Measurements from ENCODE around the gene NCK2. TPM values are rescaled to one million over a fixed set of nuclear protein-coding genes. Genes with fewer than 3 reads are reported as not detected.
"Not testable (repeated sequence)": the region's sequence is repeated elsewhere in the genome, so short reads cannot be mapped to it uniquely, and the experiment has no call there.

The NCK2 gene
- total RNA-seq, 2 donors from 2014 or later: 31.7 to 39.3 TPM

DNA sequence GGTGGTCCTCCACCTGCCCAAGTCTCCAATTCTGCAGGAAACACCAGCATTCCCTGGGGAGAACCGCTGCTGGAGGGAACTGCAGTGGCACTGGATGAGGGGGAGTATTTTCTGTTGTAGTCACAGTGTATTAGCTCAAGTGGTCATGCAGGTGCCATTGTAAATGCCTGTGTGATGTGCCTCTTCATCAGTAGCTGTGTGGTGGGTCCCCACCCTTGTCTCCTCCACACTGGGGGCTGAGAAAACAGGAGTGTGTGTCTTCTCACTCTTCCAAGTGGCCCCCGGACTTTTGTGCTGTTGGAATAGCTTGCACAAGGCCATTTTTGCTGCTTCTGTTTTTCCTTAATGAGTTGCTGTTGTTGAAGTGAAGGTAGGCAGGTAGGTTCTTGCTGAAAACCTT lies 8.7 kb downstream of the NCK2 start:
- Histone ChIP-seq H3K27ac (no peak overlapping the region), H3K36me3 (no peaks in the 10 kb centered on the region), H3K27me3 (no peaks in the 10 kb centered on the region), H3K4me1 (peaks cover 0 to 50% of the 10 kb centered on the region in 2 donors), H3K9me3 (no peaks in the 10 kb centered on the region), H3K4me3 (no peak overlapping the region)
- no peak for DNase-seq (ENCODE audit: low spot score)
- TF ChIP-seq, protein P1, sequence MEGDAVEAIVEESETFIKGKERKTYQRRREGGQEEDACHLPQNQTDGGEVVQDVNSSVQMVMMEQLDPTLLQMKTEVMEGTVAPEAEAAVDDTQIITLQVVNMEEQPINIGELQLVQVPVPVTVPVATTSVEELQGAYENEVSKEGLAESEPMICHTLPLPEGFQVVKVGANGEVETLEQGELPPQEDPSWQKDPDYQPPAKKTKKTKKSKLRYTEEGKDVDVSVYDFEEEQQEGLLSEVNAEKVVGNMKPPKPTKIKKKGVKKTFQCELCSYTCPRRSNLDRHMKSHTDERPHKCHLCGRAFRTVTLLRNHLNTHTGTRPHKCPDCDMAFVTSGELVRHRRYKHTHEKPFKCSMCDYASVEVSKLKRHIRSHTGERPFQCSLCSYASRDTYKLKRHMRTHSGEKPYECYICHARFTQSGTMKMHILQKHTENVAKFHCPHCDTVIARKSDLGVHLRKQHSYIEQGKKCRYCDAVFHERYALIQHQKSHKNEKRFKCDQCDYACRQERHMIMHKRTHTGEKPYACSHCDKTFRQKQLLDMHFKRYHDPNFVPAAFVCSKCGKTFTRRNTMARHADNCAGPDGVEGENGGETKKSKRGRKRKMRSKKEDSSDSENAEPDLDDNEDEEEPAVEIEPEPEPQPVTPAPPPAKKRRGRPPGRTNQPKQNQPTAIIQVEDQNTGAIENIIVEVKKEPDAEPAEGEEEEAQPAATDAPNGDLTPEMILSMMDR (IDR thresholded peaks at IDR 0.05): no peak

DNA sequence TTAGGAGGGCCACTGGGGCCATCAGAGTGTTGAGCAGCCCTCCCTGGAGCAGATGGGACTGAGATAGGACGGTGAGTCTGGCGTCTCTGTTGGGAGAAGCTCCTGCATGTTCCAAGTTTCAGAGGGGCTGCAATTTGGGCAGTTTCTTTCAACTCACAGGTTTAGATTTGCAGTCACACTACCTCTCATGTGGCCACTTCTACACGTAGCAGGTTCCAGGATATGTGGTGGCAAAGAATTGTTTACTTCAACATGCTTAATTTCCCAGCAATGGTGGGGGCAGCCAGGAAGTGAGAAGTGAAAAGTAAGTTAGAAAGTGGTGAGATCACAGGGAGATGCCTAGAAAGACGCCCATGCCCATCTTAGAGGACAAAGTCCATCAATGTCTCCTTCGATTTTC lies 9.3 kb downstream of the NCK2 start:
- Histone ChIP-seq H3K27ac (no peak overlapping the region), H3K4me3 (no peak overlapping the region), H3K9me3 (no peaks in the 10 kb centered on the region), H3K27me3 (no peaks in the 10 kb centered on the region), H3K4me1 (peaks cover 0 to 44% of the 10 kb centered on the region in 2 donors), H3K36me3 (no peaks in the 10 kb centered on the region)
- no peak for DNase-seq (ENCODE audit: low spot score)
- TF ChIP-seq, protein P1 (IDR thresholded peaks at IDR 0.05): no peak

DNA sequence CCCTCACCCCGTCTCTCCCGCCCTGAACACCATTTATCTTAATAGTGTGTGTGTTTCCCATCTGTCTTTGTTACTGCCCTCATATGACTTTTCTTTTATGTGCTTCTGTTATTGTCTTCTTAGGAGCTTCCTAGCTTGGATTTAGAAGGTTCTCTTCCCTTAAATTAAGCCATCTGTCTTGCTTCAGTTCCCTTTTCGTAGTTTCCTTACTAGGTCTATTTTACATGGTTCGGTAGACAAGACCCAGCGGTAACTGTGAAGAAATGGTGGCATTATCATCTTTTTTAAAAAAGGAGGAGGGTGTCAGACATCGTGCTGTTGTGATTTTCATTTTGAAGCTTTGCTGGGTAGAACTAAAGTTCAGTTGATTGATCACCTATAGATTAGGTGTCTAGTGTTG lies 10.3 kb downstream of the NCK2 start:
- no peaks in the 10 kb centered on the region for H3K27me3 ChIP-seq
- no peak for DNase-seq (ENCODE audit: low spot score)
- H3K9me3 ChIP-seq: no peaks in the 10 kb centered on the region
- TF ChIP-seq, protein P1 (IDR thresholded peaks at IDR 0.05): no peak
- H3K4me3 ChIP-seq: no peak overlapping the region
- H3K4me1 ChIP-seq: peaks cover 0 to 34% of the 10 kb centered on the region in 2 donors
- H3K27ac ChIP-seq: no peak overlapping the region
- no peaks in the 10 kb centered on the region for H3K36me3 ChIP-seq

DNA sequence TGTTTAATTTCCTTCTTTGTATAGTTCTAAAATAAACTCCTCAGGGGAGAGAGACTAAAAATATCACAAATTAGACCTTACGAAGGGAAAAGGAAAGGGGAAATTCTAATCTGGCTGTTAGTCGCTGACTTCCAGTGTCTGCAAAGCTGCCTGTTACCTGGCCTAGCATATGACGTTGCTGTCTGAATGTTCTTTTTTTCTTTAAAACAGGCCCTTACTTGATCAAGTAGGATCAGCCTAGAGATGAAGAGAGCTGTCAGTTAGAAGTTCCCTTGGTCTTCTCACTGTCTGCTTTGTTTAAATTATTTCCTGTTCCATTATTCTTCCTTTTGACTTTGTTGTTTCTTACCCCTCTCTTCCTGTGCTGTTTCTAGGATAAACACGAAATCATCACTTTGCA lies 11.2 kb downstream of the NCK2 start:
- TF ChIP-seq, protein P1 (IDR thresholded peaks at IDR 0.05): no peak
- no peak for DNase-seq (ENCODE audit: low spot score)
- Histone ChIP-seq H3K9me3 (no peaks in the 10 kb centered on the region), H3K36me3 (no peaks in the 10 kb centered on the region), H3K27ac (no peak overlapping the region), H3K4me3 (no peak overlapping the region), H3K27me3 (no peaks in the 10 kb centered on the region), H3K4me1 (peaks cover 0 to 31% of the 10 kb centered on the region in 2 donors)

DNA sequence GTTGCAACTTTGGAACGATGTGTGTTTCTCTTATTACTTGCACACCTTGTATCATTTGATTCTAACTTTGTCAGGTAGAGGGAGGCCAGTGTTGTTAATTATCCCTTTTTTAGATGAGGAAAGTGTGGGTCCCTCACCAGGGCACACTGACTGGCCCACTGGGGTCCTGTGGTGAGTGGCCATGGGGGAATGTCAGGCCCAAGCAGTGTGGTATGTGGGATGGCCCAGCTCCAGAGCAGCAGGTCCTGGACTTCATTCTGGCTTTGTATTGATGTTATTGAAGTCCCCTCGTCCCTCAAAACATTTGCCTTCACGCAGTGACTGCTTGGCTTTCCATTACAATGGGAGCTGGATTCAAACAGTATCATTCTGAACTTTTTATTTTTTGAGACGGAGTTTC lies 11.7 kb downstream of the NCK2 start:
- H3K27me3 ChIP-seq: no peaks in the 10 kb centered on the region

DNA sequence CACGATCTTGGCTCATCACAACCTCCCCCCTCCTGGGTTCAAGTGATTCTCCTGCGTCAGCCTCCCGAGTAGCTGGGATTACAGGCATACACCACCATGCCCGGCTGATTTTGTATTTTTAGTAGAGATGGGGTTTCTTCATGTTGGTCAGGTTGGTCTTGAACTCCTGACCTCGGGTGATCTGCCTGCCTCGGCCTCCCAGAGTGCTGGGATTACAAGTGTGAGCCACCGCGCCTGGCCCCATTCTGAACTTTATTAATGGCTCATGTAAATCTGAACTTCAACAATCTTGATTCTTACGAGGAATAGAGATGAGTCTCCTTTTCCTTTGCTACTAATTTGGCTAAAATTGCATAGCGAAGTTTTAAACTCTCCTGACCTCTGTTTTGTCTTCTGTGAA lies 12.2 kb downstream of the NCK2 start:
- not testable (repeated sequence) for H3K4me3 ChIP-seq; H3K36me3 ChIP-seq; H3K9me3 ChIP-seq; H3K27ac ChIP-seq; DNase-seq (ENCODE audit: low spot score); H3K27me3 ChIP-seq
- H3K4me1 ChIP-seq: peaks cover 0 to 41% of the 10 kb centered on the region in 2 donors

More for the DNA sequence above, 11.7 kb downstream of the NCK2 start:
- DNase-seq (ENCODE audit: low spot score): no peak
- no peak overlapping the region for H3K4me3 ChIP-seq
- TF ChIP-seq, protein P1 (IDR thresholded peaks at IDR 0.05): no peak
- H3K9me3 ChIP-seq: no peaks in the 10 kb centered on the region
- H3K36me3 ChIP-seq: no peaks in the 10 kb centered on the region
- H3K27ac ChIP-seq: no peak overlapping the region
- peaks cover 0 to 37% of the 10 kb centered on the region in 2 donors for H3K4me1 ChIP-seq
